H1 (cell line): ENCODE data around the gene OR14I1. TPM values are rescaled to one million over a fixed set of nuclear protein-coding genes. Genes with fewer than 3 reads are reported as not detected.

Experiments used
- CTCF ChIA-PET: fragments of 300-600 bp; sonication (Branson Sonifier 250); formaldehyde crosslinking; loops from one replicate; lab custom pipeline; 2021; ENCODE audit not compliant: partially characterized antibody; lab: Charles Lee
- POLR2A ChIA-PET: fragments of 300-600 bp; sonication (Branson Sonifier 250); formaldehyde crosslinking; loops from one replicate; lab custom pipeline; 2021; ENCODE audit warnings: inconsistent platforms; ENCODE audit not compliant: partially characterized antibody; lab: Charles Lee
- DNase-seq, 2 experiments: peaks; one replicate each; pipeline versions ENCODE4 v3.0.0 to v3.0.0-alpha.2; 2010 to 2022; ENCODE audit warnings: low spot score in 2 of 2, low read depth in 1 of 2, mixed read lengths in 1 of 2
- FAIRE-seq: peaks from 2 replicates; lab custom pipeline; 2011; peaks lifted over from hg19 to GRCh38; lab: Jason Lieb, UNC
- H2AFZ ChIP-seq: 2 replicates; pipeline ENCODE4 v1.8.1; 2012; ENCODE audit warnings: low read length, inconsistent platforms
- H2AK5ac ChIP-seq: 2 replicates; pipeline ENCODE4 v1.6.1; 2013; ENCODE audit warnings: low read depth, low read length
- H2BK120ac ChIP-seq: replicated peaks from 2 replicates; pipeline ENCODE3; 2013; ENCODE audit warnings: low read depth, low read length, inconsistent platforms
- H2BK12ac ChIP-seq: 2 replicates; pipeline ENCODE4 v1.6.1; 2013; ENCODE audit warnings: low read depth, low read length
- H2BK15ac ChIP-seq: 2 replicates; pipeline ENCODE4 v1.6.1; 2013; ENCODE audit warnings: low read length
- H2BK20ac ChIP-seq: 2 replicates; pipeline ENCODE4 v1.6.1; 2013; ENCODE audit warnings: low read length
- H2BK5ac ChIP-seq: 2 replicates; pipeline ENCODE4 v1.6.1; 2013; ENCODE audit warnings: low read depth, low read length
- H3K14ac ChIP-seq: 2 replicates; pipeline ENCODE4 v1.6.1; 2013; ENCODE audit warnings: inconsistent platforms; ENCODE audit not compliant: insufficient read length
- H3K18ac ChIP-seq: 2 replicates; pipeline ENCODE4 v1.6.1; 2013; ENCODE audit warnings: low read length; ENCODE audit errors: extremely low read depth
- H3K23ac ChIP-seq: 2 replicates; pipeline ENCODE4 v1.6.1; 2013; ENCODE audit warnings: inconsistent platforms; ENCODE audit not compliant: insufficient read length
- H3K23me2 ChIP-seq: 2 replicates; pipeline ENCODE4 v1.6.1; 2013; ENCODE audit warnings: low read depth, low read length
- H3K27ac ChIP-seq: 2 replicates; pipeline ENCODE4 v1.6.1; 2011; ENCODE audit warnings: low read depth, low read length, inconsistent platforms
- H3K27me3 ChIP-seq, 4 experiments: replicated peaks in 1 of 4; 1 replicate in 1 of 4; 2 replicates in 3 of 4; pipeline versions ENCODE4 v1.6.1 to v1.8.1; 2011 to 2013; ENCODE audit warnings: low read length in 3 of 4, mild to moderate bottlenecking in 3 of 4, inconsistent platforms in 2 of 4, mixed read lengths in 2 of 4, moderate library complexity in 1 of 4; ENCODE audit not compliant: control insufficient read depth in 3 of 4, insufficient read depth in 3 of 4; ENCODE audit errors: extremely low read depth in 1 of 4
- H3K36me3 ChIP-seq, 4 experiments: 2 replicates each; pipeline versions ENCODE4 v1.6.1 to v1.8.1; 2011 to 2013; ENCODE audit warnings: mild to moderate bottlenecking in 4 of 4, low read length in 3 of 4, moderate library complexity in 2 of 4, control low read depth in 1 of 4, inconsistent platforms in 1 of 4; ENCODE audit not compliant: insufficient read depth in 4 of 4, control insufficient read depth in 2 of 4
- H3K4ac ChIP-seq: replicated peaks from 2 replicates; pipeline ENCODE3; 2013; ENCODE audit warnings: low read length, low read depth, mixed read lengths, inconsistent platforms; ENCODE audit not compliant: insufficient read length
- H3K4me1 ChIP-seq, 4 experiments: replicated peaks in 1 of 4; 1 replicate in 1 of 4; 2 replicates in 3 of 4; pipeline versions ENCODE4 v1.6.1 to v1.8.1; 2011 to 2013; ENCODE audit warnings: low read length in 3 of 4, inconsistent platforms in 2 of 4, mixed read lengths in 1 of 4; ENCODE audit not compliant: insufficient read depth in 4 of 4, control insufficient read depth in 3 of 4
- H3K4me2 ChIP-seq, 2 experiments: 2 replicates each; pipeline versions ENCODE4 v1.6.1 to v1.8.1; 2011 to 2013; ENCODE audit warnings: low read depth in 2 of 2, low read length in 2 of 2, control low read depth in 1 of 2, inconsistent platforms in 1 of 2, mild to moderate bottlenecking in 1 of 2; ENCODE audit not compliant: insufficient read depth in 1 of 2
- H3K4me3 ChIP-seq, 4 experiments: fragments of 200-600, 300-600 bp in 1 of 4; sonication (generic), shearing (Covaris generic), sonication (Bioruptor Twin) in 1 of 4; 2 replicates each; pipeline versions ENCODE4 v1.5.1 to v1.8.1; 2011 to 2016; ENCODE audit warnings: low read length in 4 of 4, low read depth in 3 of 4, control low read depth in 2 of 4, inconsistent platforms in 2 of 4, mild to moderate bottlenecking in 2 of 4, mixed read lengths in 1 of 4, moderate library complexity in 1 of 4; ENCODE audit not compliant: insufficient read depth in 2 of 4; ENCODE audit errors: extremely low read depth in 1 of 4
- H3K56ac ChIP-seq: replicated peaks from 2 replicates; pipeline ENCODE3; 2013; ENCODE audit warnings: low read depth, mild to moderate bottlenecking, mixed read lengths, low read length, inconsistent platforms; ENCODE audit not compliant: insufficient read length
- H3K79me1 ChIP-seq: 2 replicates; pipeline ENCODE4 v1.6.1; 2013; ENCODE audit warnings: low read depth, low read length, control low read depth
- H3K79me2 ChIP-seq, 2 experiments: 2 replicates each; pipeline versions ENCODE4 v1.6.1 to v1.8.1; 2012 to 2013; ENCODE audit warnings: low read length in 2 of 2, mild to moderate bottlenecking in 2 of 2, inconsistent platforms in 1 of 2; ENCODE audit not compliant: insufficient read depth in 2 of 2, control insufficient read depth in 1 of 2
- H3K9ac ChIP-seq, 4 experiments: replicated peaks in 1 of 4; 1 replicate in 1 of 4; 2 replicates in 3 of 4; pipeline versions ENCODE4 v1.6.1 to v1.8.1; 2011 to 2013; ENCODE audit warnings: low read depth in 3 of 4, low read length in 3 of 4, control low read depth in 2 of 4, mild to moderate bottlenecking in 2 of 4, moderate library complexity in 2 of 4, inconsistent platforms in 1 of 4; ENCODE audit errors: extremely low read depth in 1 of 4
- H3K9me3 ChIP-seq, 2 experiments: 2 replicates each; pipeline versions ENCODE4 v1.6.1 to v1.8.1; 2012 to 2013; ENCODE audit warnings: mild to moderate bottlenecking in 2 of 2, moderate library complexity in 2 of 2, control low read depth in 1 of 2, inconsistent platforms in 1 of 2, low read depth in 1 of 2, low read length in 1 of 2, mixed read lengths in 1 of 2; ENCODE audit not compliant: insufficient read depth in 2 of 2
- H4K20me1 ChIP-seq, 2 experiments: replicated peaks in 1 of 2; 2 replicates each; pipeline versions ENCODE3 to v1.8.1; 2011 to 2013; ENCODE audit warnings: inconsistent platforms in 2 of 2, low read length in 2 of 2, mild to moderate bottlenecking in 1 of 2; ENCODE audit not compliant: insufficient read depth in 2 of 2, control insufficient read depth in 1 of 2
- H4K5ac ChIP-seq: 2 replicates; pipeline ENCODE4 v1.6.1; 2013; ENCODE audit warnings: low read length, low read depth, mixed read lengths, inconsistent platforms; ENCODE audit not compliant: insufficient read length
- H4K8ac ChIP-seq: 2 replicates; pipeline ENCODE4 v1.8.0; 2013; ENCODE audit warnings: mild to moderate bottlenecking, moderate library complexity, low read length, inconsistent platforms; ENCODE audit not compliant: insufficient read depth; ENCODE audit errors: extremely low read depth
- H4K91ac ChIP-seq: replicated peaks from 2 replicates; pipeline ENCODE3; 2013; ENCODE audit warnings: low read length, mixed read lengths, inconsistent platforms; ENCODE audit not compliant: insufficient read length
- CBX5 ChIP-seq: fragments of 300-800, 300-1000 bp; sonication (generic); IDR thresholded peaks from 2 replicates; pipeline ENCODE4 v1.7.1; 2016; ENCODE audit warnings: antibody characterized with exemption, low read length, low read depth
- CBX8 ChIP-seq: fragments of 300-800, 300-1000 bp; sonication (generic); IDR thresholded peaks from 2 replicates; pipeline ENCODE4 v1.7.1; 2016; ENCODE audit warnings: low read depth, low read length, borderline replicate concordance
- CHD2 ChIP-seq: IDR thresholded peaks from 2 replicates; pipeline ENCODE4 v1.6.1; 2012; ENCODE audit warnings: low read length, improper control_type of control experiment
- E2F6 ChIP-seq: IDR thresholded peaks from 2 replicates; pipeline ENCODE4 v1.6.1; 2012; ENCODE audit warnings: inconsistent platforms
- GABPA ChIP-seq: IDR thresholded peaks from 2 replicates; pipeline ENCODE4 v1.6.1; 2011; ENCODE audit warnings: mild to moderate bottlenecking, low read length, moderate library complexity, borderline replicate concordance; ENCODE audit not compliant: insufficient read depth
- HDAC6 ChIP-seq: IDR thresholded peaks from one replicate; pipeline ENCODE4 v1.7.1; 2012; ENCODE audit warnings: low read depth, mild to moderate bottlenecking, inconsistent platforms, low read length, moderate library complexity
- JUN ChIP-seq: IDR thresholded peaks from 2 replicates; pipeline ENCODE4 v1.6.1; 2011; ENCODE audit warnings: low read depth, mild to moderate bottlenecking, improper control_type of control experiment, low read length
- MAFK ChIP-seq: IDR thresholded peaks from 2 replicates; pipeline ENCODE4 v1.6.1; 2012; ENCODE audit warnings: low read depth, mild to moderate bottlenecking, improper control_type of control experiment, low read length
- POLR2AphosphoS5 ChIP-seq: IDR thresholded peaks from 2 replicates; pipeline ENCODE4 v1.6.1; 2011; ENCODE audit warnings: low read depth, low read length
- POU5F1 ChIP-seq: IDR thresholded peaks from 2 replicates; pipeline ENCODE4 v1.6.1; 2011; ENCODE audit warnings: low read depth, mild to moderate bottlenecking, low read length, moderate library complexity
- SP4 ChIP-seq: IDR thresholded peaks from 2 replicates; pipeline ENCODE4 v1.6.1; 2012; ENCODE audit warnings: low read length, inconsistent platforms
- TCF12 ChIP-seq: IDR thresholded peaks from 2 replicates; pipeline ENCODE4 v1.6.1; 2011; ENCODE audit warnings: low read depth, mild to moderate bottlenecking, low read length
- USF2 ChIP-seq: IDR thresholded peaks from 2 replicates; pipeline ENCODE4 v1.6.1; 2011; ENCODE audit warnings: low read length, improper control_type of control experiment
- ZNF274 ChIP-seq: IDR thresholded peaks from 2 replicates; pipeline ENCODE4 v1.7.0; 2012; ENCODE audit warnings: low read length, borderline replicate concordance; ENCODE audit errors: extremely low read depth
- WGBS, 2 experiments: shearing (Covaris generic) in 1 of 2; methylation state at CpG; one replicate each; pipeline versions ENCODE4 v1.1.6 to v1.1.7; 2013 to 2015; ENCODE audit warnings: low lambda C conversion rate in 2 of 2, mixed read lengths in 2 of 2, inconsistent platforms in 1 of 2, low coverage in 1 of 2, missing lambda C conversion rate in 1 of 2; ENCODE audit not compliant: insufficient replicate concordance in 2 of 2, insufficient coverage in 1 of 2, insufficient read length in 1 of 2; ENCODE audit errors: extremely low coverage in 1 of 2, missing lambda C conversion rate in 1 of 2; 5-methylcytosine and 5-hydroxymethylcytosine counted together
- polyA plus RNA-seq, 7 experiments: library from polyadenylated mRNA; depleted of rRNA in 3 of 7; stranded (reverse) in 5 of 7; unstranded in 2 of 7; fragments of >200 nt in 5 of 7; fragments of 200-250 nt in 2 of 7; gene quantifications; 1 replicate in 5 of 7; 2 replicates in 1 of 7; 4 replicates in 1 of 7; pipeline versions ENCODE4 v1.2.1 to v1.2.3, GENCODE V29; 2011 to 2013; ENCODE audit warnings: missing spikeins in 2 of 7, mixed read lengths in 2 of 7
- total RNA-seq: library from RNA; stranded (reverse); fragmentation: NEBNext Ultra II Directional; extraction: Animal tissue kit (Norgen Biotek cat#: 25700); gene quantifications from 2 replicates; pipeline ENCODE4 v1.2.1, GENCODE V29; 2021

OR14I1 gene
- total and polyA plus RNA-seq, 2 of the 8 experiments (the other 6 are each of a cell fraction or from before 2014, with no cell fraction given), result not detected

- DNase-seq, result no peak
- H2AFZ ChIP-seq, result no peak overlapping the region
- no peaks in the 10 kb centered on the region for H3K79me2 ChIP-seq
- H3K23ac ChIP-seq, result no peak overlapping the region
- no peak overlapping the region for H3K18ac ChIP-seq
- no peaks in the 10 kb centered on the region for H3K23me2 ChIP-seq
- no peak overlapping the region for H4K5ac ChIP-seq
- H3K4ac ChIP-seq, result no peak overlapping the region
- no peaks in the 10 kb centered on the region for H4K20me1 ChIP-seq
- FAIRE-seq, result no peak
- ChIA-PET POLR2A (no interaction called here), CTCF (no interaction called here)
- no peak overlapping the region for H2BK20ac ChIP-seq
- H3K36me3 ChIP-seq, result no peaks in the 10 kb centered on the region; a peak in 1 of 8 replicates
- H3K4me3 ChIP-seq, result no peak overlapping the region
- H3K14ac ChIP-seq, result no peak overlapping the region
- no peak overlapping the region for H3K9ac ChIP-seq
- 69% methylated on average over 3 of the region's 3 CpGs; no CpG with 5 or more reads in 1 of the 2 experiments for WGBS, 2 experiments
- no peaks in the 10 kb centered on the region for H3K79me1 ChIP-seq
- H3K56ac ChIP-seq, result no peak overlapping the region
- no peak overlapping the region for H2AK5ac ChIP-seq
- H2BK5ac ChIP-seq, result no peak overlapping the region
- H3K4me1 ChIP-seq, result no peaks in the 10 kb centered on the region
- no peak overlapping the region for H2BK12ac ChIP-seq
- H3K4me2 ChIP-seq, result no peak overlapping the region
- no peaks in the 10 kb centered on the region for H3K27me3 ChIP-seq
- H4K91ac ChIP-seq, result no peak overlapping the region
- no peak overlapping the region for H4K8ac ChIP-seq
- H2BK15ac ChIP-seq, result no peak overlapping the region
- no peak overlapping the region for H3K27ac ChIP-seq
- H3K9me3 ChIP-seq, result peaks cover 63 to 75% of the 10 kb centered on the region in 2 experiments
- H2BK120ac ChIP-seq, result no peak overlapping the region
- no peak for TF ChIP-seq POLR2AphosphoS5
- TF ChIP-seq SP4, result no peak
- TF ChIP-seq GABPA, result no peak
- no peak for TF ChIP-seq USF2
- TF ChIP-seq TCF12, result no peak
- no peak for TF ChIP-seq ZNF274
- TF ChIP-seq JUN, result no peak
- TF ChIP-seq CHD2, result no peak
- no peak for TF ChIP-seq E2F6
- TF ChIP-seq HDAC6, result no peak
- TF ChIP-seq MAFK, result no peak
- TF ChIP-seq CBX5, result no peak
- no peak for TF ChIP-seq CBX8
- no peak for TF ChIP-seq POU5F1
Observed at GRCh38 chr1:248696261-248696660, 6.3 kb downstream of the OR14I1 start.
